HG02763 (cell line): ENCODE results near the gene MINDY4.

Experiments used
- ATAC-seq: cut with Tn5 transposase; IDR thresholded peaks from one replicate; pipeline ENCODE4 v1.9.1; 2021; ENCODE audit warnings: mild to moderate bottlenecking, moderate library complexity; ENCODE audit not compliant: unreplicated experiment

Gene MINDY4

DNA sequence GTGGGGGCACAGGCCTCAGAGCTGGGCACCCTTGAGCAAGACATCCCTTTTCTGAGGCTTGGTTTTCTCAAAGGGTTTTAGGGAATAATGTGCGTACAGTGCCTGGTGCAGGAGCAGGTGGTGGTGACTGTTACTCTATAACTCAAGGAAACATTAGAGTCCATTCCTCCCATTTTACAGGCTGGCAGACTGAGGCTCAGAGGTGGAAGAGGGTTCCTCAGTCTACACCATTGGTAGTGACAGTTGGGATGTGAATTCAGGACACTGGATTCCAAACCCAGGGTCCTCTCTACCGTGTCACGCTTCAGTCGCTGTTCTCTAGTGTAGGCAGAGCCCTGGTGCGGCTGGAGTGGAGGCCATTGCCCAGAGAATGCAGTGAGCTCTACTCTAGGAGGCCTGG, 100.4 kb downstream of the MINDY4 start:
- no peak for ATAC-seq

DNA sequence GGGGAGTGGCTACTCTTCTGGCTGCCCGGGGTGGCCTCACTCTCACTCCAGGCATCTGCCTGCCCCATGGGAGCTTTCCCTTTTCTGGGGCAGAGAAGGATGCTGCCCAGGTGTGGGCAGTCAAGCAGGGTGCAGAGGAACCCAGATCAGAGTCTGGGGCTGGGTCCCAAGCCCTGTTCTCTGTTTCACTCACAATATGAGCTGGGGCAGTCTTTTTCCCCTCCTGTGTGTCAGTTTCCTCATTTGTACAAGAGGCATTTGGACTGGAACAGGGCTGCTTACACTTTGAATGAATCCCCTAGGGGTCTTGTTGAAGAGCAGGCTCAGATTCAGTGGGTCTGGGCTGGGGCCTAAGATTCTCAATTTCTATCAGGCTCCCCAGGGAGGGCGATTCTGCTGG, 102.0 kb downstream of the MINDY4 start:
- no peak for ATAC-seq

DNA sequence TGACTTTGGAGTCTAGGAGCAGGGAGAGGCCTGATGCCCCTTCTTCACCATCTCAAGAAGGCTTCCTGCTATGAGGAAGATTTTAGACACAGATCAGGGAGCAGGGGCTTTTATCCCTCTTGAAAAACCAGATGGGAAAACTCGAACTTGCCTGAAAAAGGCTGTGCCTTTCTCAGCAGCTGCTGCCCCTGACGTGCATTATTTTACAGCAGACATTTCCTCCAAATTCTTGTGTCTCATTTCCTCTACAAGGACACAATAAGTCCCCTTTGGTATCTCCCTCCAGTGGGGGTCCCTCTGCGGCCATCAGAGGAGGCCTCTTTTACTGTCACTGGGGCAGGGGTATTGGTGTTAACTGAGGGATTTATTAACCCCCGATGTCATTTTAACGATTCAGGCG, 102.4 kb downstream of the MINDY4 start:
- no peak for ATAC-seq

DNA sequence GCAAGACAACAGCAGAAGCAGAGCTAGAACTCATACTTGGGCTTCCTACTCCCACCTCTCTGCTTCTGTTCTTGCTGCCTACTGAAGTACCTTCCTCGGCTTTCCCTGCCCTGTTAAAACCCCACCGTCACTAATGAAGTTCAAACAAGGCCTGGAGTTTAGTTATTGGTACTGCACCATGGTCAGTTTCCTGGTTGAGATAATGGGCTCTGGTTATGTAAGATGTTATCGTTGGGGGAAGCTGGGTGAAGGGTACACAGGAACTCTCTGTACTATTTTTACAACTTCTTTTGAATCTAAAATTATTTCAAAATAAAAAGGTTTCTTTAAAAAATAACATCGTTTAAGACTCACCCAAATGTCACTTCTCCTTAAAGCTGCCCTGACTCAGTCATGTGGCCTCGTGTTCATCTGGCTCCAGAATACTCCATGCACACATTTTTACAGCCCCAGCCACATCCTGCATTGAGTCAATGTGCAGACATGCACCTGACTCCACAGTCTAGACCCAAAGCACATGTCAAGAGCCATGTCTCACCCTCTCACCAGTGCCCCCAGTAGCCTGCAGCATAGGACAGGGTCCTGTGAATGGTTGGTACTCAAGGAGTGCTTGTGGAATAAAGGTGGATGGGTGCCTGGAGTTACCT, 103.6 kb downstream of the MINDY4 start:
- no peak for ATAC-seq

DNA sequence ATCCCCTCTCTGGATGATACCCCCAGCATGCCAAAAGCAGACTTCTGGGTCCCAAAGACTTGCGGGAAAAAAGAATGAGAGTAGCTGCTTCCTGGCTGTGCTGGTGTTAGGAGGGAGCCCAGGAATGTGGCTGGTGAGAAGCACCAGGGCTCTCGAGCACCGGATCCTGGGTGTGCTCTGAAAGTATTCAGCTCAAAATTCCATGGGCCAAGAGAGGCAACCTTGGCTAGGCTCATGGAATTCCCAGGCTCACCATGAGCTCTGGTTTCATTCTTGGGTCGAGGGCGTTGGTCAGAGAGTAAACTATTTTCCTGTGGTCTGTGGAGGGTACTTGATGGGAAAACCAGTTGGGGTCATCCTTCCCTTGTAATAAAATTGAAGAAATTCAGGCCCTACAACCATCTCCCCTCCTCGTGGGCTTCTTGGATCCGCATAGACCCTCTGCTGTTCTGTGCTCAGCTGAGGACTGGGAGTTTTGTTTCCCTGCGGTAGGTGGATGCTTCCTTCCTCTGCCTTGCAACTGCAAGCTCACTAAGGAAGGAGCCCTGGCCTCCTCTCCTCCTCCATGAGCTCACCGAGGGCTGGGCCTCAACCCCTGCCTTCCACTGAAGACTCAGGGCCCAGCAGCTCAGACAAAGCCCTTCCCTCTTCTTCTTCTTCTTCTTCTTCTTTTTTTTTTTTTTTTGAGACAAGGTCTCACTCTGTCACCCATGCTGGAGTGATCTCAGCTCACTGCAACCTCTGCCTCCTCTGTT, 106.0 kb downstream of the MINDY4 start:
- no peak for ATAC-seq

DNA sequence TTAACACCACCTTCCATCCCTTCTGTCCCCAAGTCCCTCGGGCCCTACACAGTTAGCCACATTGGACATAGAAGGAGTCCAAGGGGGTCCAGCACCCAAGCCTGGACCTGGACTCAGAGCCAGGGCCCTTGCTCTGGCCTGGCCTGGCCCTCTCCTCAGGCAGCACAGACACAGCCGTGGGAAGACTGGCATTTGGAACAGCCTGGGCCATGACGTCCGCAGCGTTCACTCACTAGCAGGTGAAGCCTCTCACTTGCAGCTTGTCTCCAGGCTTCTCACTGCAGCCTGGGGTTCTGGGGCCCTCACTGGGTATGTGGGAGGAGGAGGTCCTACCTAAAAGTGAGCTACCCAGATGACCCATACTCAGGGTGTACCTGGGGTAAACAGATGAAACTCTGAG, 106.8 kb downstream of the MINDY4 start:
- no peak for ATAC-seq

DNA sequence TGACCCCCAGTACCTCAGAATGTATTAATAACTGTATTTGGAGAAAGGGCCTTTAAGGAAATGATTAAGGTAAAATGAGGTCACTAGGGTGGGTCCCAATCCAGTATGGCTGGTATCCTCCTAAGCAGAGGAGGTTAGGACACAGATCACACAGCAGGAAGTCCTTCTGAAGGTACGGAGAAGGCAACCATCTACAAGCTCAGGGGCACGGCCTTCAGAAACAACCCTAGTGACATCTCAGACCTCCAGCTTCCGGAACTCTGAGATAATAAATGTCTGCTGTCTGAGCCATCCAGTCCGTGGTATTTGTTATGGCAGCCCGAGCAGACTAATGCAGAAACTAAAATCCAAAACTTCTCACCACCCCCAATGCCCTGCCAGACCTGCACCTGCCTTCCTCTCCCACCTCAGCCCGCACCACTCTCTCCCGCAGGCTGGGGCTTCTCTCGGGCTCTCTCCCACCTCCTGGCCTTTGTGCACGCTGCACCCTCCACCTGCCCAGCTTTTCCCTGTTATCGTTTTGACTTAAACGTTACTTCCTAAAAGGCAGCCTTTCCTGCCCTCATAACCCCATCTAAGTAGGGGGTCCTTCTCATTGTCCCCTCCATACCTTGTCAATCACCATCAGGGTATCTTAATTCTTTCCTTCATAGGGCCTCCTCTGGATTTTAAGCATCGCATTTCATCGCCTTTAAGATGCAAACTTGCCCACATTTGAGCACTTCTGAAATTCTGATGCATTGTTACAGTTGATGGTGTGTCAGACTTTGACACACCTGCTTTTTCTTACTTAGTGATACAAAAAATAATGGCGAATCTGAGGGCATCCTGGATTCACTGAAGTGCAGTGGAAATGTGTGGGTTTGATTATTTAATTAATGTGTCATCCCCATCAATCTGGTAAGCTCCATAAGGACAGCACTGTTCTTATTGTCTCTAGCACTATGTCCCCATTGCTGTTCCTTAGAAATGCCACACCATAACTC, 108.2 kb downstream of the MINDY4 start:
- ATAC-seq = no peak

DNA sequence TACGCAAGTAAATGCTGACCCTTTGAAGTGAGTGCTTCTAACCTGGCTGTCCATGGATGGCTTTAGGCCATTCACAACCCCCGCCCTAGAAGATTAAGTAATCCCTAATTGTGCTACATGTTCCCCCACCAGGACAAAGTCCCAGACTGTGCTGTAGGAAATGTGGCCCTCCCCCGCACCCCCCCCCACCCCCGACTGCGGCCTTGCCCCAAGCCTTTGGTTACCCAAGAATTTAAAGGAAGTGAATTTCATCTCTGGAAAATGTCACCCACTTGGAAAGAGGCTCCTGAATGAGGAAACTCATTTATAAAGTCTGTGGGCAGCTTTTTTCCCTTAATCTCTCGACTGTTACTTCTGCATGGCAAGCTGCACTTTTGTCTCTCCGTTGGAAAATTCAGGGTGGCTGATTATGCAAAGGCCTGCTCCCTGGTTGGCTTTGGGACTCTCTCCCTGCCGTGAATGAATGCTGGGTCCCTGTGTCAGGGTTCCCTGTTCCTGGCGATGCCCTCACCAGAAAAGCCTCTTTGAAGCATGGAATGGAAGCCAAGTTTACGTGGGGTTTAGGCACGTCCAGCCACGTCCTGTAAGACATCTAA, 109.0 kb downstream of the MINDY4 start:
- no peak for ATAC-seq

DNA sequence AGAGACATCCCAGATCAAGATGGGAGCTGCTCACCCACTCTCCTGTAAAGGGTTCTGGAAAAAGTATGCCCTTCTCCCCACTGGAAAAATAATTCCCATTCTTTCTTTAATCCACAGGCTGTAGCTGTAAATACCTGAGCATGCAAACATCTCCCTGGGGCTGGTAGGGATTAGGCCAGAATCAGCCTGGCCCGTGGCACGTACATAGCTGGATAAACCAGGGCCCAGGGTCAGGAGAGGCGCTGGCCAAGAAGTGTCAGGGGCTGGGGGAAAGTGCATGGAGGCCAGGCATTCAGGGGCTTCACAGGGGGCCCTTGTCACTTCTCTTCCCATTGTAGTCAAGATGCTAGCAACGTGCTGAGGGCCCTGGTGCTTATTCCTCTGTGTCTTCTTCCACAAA, 109.7 kb downstream of the MINDY4 start:
- ATAC-seq = no peak

DNA sequence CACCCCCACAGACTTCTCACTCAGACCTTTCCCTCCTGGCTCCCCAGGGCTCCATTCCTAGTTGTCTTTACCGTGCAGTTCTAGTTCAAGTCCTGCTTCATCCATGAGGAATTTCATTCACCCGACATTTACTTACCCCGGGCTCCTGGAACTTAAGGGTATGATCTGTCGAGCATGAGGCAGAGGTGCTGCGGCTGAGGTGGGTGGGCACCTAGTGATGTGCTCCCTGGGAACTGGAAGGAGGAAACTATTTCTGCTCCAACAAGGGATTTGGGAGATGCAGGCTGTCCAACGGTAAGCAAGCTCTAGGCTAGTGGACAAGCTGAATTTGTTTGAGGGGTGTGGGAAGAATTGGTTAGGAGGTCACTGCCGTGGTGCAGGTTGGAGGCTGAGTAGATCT, 110.2 kb downstream of the MINDY4 start:
- no peak for ATAC-seq

DNA sequence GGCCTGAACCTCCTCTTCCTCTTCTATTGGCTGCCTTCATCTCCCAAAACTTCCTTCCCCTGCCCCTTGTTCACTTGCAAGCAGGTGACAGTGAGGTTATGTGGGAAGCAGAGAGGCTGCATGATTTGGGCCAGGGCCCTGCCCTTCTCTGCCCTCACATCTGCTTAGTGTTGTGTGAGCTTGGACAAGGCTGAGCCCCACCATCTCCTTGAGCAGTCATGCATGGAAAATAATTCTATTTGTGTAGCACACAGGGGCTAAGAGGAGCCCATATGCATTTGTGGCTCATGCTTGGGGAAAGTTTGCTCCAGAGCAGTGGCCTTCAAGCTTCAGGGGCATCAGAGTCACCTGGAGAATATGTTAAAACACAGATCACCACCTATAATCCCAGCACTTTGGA, 113.7 kb downstream of the MINDY4 start:
- ATAC-seq = no peak

DNA sequence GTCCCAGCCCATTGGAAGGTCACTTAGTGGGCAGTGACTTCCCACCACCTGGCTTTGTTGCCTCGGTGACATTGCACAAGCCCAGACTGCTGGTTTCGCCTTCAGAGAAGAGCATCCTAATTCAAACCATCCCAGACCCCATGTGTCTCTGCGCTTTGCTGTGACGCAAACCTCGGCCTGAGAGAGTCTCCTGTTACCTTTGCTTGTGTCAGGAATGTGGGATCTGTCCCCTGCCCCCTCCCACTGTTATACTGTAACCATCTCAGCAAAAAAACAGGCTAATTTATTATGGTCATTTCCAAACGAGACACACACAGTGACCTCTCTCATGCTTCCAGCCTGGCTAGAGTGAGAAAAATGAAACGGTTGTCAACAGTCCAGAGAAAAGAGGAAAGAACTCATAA, 115.4 kb downstream of the MINDY4 start:
- no peak for ATAC-seq

DNA sequence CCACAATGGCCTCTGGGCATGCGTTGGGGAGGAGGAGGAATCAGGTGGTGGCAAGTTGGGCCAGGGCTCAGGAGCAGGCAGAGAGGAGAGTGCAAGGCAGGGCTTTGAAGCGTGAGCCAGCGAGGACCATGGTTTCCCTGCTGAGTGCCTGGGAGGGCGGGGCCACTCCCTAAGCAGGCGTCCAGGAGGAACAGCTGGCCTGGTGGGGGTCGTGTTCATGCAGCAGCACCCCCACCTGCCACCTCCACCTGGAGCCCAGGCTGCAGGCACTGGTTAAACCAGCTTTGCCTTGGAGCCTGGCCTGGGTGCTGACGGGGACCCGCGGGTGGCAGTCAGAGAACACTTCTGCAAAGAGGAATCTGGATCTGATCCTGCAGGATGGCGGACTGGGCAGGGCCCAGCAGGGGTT, 116.3 kb downstream of the MINDY4 start:
- ATAC-seq = no peak

DNA sequence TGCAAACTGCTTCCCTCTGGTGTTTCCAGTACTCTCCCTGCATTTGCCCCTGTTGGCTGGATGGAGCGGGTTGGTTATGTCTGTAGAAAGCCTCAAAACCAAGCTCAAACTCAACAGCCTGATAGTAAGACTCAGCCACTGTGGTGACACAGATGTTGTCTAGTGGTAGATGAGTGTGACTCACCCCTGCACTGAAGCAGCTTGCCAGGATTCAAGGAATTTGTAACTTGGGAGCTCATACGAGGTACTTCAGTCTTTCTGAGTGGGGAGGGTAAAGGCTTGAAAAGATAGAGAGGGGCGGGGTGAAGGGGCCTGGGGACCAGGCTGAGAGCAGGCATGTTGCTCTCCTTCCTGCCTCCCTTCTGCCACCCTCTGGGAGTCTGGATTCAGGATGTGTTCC, 117.5 kb downstream of the MINDY4 start:
- ATAC-seq = no peak

DNA sequence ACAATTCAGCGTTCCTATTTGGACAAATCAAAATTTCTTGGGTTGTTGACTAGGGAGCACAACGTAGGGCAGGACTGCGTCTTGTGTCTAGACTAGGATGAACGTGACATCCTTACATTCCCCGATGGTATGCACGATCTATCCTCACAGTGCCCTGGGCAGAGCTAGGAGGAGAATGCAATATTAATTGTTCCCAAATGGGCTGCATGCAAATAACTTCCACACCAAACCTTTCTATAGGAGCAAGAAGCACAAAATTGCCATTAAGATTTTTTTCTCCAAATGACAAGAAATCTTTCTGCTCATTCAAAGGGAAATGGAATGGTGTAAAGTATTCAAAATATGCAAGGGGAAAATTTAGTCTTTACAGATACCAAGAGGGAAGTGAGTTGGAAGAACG, 119.0 kb downstream of the MINDY4 start:
- no peak for ATAC-seq

DNA sequence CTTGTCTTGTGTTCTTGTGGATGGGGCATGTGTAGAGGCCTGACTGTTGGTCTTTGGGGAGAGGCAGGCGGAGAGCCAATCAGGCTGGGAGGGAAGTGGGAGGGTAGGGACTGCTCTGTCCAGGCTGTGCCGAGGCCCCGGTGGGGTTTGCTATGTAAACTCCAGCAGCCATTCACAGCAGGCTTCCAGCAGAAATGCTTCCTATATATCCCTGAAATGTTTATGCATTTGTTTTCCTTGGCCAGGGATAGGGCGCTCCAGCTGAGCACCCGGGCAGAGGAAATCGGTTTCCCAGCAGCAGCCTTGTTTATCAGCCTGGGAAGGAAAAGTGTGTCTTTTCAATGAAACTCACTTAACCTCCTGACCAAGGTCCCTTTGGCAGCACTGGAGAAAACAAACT, 122.1 kb downstream of the MINDY4 start:
- ATAC-seq = no peak

DNA sequence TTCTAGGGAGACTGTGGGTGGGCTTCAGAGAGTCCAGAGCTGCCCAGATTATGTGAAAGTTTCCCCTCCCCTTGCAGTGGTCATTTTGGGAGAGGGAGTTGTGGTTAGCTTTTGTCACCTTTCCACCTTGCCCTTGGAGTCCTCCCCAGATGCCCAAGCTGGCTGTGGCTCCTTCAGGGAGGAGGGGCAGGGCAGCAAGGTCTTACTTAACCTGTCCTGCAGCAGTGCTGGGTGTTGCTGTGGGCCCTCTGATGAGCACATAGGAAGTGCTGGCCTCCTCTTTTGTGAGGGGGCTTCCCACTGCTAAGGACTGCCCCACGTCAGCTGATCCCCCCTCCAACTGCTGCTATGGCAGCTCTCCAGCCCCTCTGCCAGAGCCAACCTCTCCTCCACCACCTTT, 122.8 kb downstream of the MINDY4 start:
- no peak for ATAC-seq

DNA sequence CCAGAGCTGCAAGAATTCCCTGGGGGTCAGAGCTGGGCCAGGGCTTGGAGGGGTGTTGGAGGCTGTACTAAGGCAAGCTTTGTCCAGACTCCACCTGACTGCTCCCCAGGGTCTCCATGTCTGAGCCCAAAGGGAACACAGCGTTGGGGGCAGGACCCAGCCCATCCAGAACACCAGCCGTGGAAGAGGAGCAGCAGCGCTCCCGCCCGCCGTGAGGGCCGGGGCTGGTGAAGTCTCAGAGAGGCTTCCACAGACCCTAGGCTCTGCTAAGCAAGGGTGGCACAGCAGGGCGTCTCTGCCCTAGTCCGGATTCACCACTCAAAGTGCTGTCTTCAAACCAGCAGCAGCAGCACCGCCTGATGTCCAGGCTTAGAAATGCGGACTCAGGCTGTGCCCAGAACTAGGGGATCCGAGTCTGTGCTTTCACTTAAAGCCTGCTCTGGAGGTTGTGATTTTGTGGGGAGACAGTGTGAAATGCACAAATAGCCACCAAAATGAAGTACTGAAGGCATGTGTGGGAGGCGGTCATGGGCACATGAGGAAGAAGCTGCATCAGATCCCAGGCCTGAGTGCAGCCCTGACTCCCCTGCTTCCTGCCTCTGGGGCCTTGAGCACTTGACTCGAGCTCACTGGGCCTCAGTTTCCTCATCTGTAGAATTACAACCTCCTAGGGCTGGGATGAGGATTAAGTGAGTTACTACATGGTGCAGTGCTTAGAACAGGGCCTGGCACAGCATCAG, 123.8 kb downstream of the MINDY4 start:
- ATAC-seq = no peak

DNA sequence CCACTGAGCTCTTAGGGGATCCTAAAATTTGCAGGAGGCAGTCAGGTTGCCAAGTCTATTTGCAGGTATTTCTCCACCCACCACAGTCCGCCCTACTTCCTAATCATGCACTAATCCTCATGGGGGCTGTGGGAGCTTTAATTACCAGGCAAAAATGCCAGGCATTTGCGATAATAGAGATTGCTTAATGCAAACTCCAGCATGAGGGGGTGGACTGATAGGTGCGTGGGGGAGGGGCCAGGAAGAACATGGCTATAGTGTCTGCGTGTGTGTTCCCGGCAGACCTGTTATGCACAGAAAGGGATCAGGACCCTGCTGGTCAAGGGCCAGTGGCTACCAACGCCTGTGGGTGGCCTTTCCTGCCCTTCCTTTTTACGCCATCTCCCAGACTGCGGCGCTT, 124.8 kb downstream of the MINDY4 start:
- ATAC-seq = no peak

DNA sequence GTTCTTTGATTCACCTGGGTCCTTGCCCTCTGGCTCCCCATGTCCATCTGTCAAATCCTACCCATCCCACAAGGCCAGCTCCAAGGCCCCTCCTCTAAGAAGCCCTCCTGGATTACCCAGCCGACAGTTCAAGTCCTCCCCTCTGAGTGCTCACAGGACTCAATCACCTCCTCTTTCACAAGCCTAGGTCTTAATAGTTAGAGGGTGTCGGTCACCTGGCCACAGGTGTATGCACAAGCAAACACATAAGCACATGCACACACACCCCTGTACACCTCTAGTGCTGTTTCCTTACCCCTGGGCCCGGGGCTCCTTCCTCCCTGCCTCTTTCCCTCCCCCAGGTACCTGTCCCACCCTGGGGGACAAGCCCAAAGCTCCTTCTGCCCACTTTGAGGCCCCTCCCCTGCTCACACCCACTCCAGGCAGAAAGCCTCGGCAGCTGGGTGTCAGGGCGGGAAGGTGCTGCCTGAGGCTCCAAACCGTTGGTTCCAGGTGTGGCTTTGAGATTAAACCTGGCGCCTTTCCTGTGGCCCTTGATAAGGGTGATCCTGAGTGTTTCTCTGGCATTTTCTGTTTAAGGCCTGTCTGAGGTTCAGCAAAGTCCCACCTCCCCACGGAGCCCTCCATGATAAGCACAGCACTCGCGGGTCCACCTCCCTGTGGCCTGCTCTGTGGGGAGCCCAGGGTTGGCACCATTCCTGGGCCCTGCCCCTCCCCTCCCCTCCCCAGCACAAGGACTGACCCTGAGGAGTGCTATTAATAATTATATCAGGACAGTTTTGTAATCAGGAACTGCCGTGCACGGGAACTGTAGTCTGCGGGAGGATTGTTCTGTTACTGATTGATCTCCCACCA, 125.8 kb downstream of the MINDY4 start:
- no peak for ATAC-seq
